NCI-H1930 (cell line): ENCODE measurements around the gene GNA12.

Experiments
- DNase-seq, 2 experiments: peaks; one replicate each; lab custom pipeline; 2025; lab: John Stamatoyannopoulos, UW

GNA12 gene

GRCh38 chr7:2777898-2778535 lies 66.1 kb downstream of the GNA12 start:
- DNase-seq: no peak

GRCh38 chr7:2776401-2776800 lies 67.7 kb downstream of the GNA12 start:
- DNase-seq: no peak

- no peak for DNase-seq
Observed at GRCh38 chr7:2775785-2776184, 68.3 kb downstream of the GNA12 start.

- no peak for DNase-seq
Observed at GRCh38 chr7:2775376-2775775, 68.7 kb downstream of the GNA12 start.

GRCh38 chr7:2774935-2775334 lies 69.2 kb downstream of the GNA12 start:
- no peak for DNase-seq

GRCh38 chr7:2774280-2774679 lies 69.8 kb downstream of the GNA12 start:
- DNase-seq: no peak

- no peak for DNase-seq
Observed at GRCh38 chr7:2773608-2774007, 70.5 kb downstream of the GNA12 start.

GRCh38 chr7:2771274-2771731 lies 72.8 kb downstream of the GNA12 start:
- DNase-seq: no peak

GRCh38 chr7:2764621-2765020 lies 79.5 kb downstream of the GNA12 start:
- DNase-seq: no peak

- no peak for DNase-seq
Observed at GRCh38 chr7:2763597-2763996, 80.5 kb downstream of the GNA12 start.

GRCh38 chr7:2761801-2762497 lies 82.2 kb downstream of the GNA12 start:
- DNase-seq: no peak

- DNase-seq: no peak
Observed at GRCh38 chr7:2761131-2761624, 82.9 kb downstream of the GNA12 start.

GRCh38 chr7:2760098-2760889 lies 83.8 kb downstream of the GNA12 start:
- DNase-seq: no peak

GRCh38 chr7:2759736-2760097 lies 84.4 kb downstream of the GNA12 start:
- no peak for DNase-seq

- DNase-seq: no peak
Observed at GRCh38 chr7:2758673-2759616, 85.2 kb downstream of the GNA12 start.

GRCh38 chr7:2757904-2758672 lies 86.0 kb downstream of the GNA12 start:
- DNase-seq: peak in 1 of 2 experiments; percentile 25

GRCh38 chr7:2757361-2757903 lies 86.7 kb downstream of the GNA12 start:
- no peak for DNase-seq

GRCh38 chr7:2755531-2755930 lies 88.6 kb downstream of the GNA12 start:
- DNase-seq: no peak

- no peak for DNase-seq
Observed at GRCh38 chr7:2754912-2755311, 89.2 kb downstream of the GNA12 start.

- DNase-seq: no peak
Observed at GRCh38 chr7:2754086-2754485, 90.0 kb downstream of the GNA12 start.

- DNase-seq: no peak
Observed at GRCh38 chr7:2753148-2753547, 91.0 kb downstream of the GNA12 start.
